HUES48 (cell line): ENCODE results near the gene TRAF7.
A peak's percentile ranks its signal among the peaks of the same experiment; 100 is the strongest.
"Not testable (repeated sequence)": the region's sequence is repeated elsewhere in the genome, so short reads cannot be mapped to it uniquely, and the experiment has no call there.

Source experiments
- H3K27ac ChIP-seq: one replicate; pipeline ENCODE4 v1.7.0; 2013; ENCODE audit warnings: low read depth, low read length, inconsistent platforms
- H3K27me3 ChIP-seq: 2 replicates; pipeline ENCODE4 v1.6.1; 2013; ENCODE audit warnings: mild to moderate bottlenecking, low read length; ENCODE audit not compliant: control insufficient read depth, insufficient read depth
- H3K36me3 ChIP-seq: 2 replicates; pipeline ENCODE4 v1.6.1; 2013; ENCODE audit warnings: low read length; ENCODE audit not compliant: control insufficient read depth, insufficient read depth
- H3K4me1 ChIP-seq: 2 replicates; pipeline ENCODE4 v1.6.1; 2013; ENCODE audit warnings: mild to moderate bottlenecking, low read length; ENCODE audit not compliant: control insufficient read depth, insufficient read depth
- H3K4me3 ChIP-seq: 2 replicates; pipeline ENCODE4 v1.5.1; 2013; ENCODE audit warnings: mild to moderate bottlenecking, low read depth, low read length
- H3K9ac ChIP-seq: 2 replicates; pipeline ENCODE4 v1.6.1; 2013; ENCODE audit warnings: mild to moderate bottlenecking, low read depth, low read length, moderate library complexity
- H3K9me3 ChIP-seq: 2 replicates; pipeline ENCODE4 v1.6.1; 2013; ENCODE audit warnings: low read length; ENCODE audit not compliant: control insufficient read depth, insufficient read depth

Gene TRAF7

DNA sequence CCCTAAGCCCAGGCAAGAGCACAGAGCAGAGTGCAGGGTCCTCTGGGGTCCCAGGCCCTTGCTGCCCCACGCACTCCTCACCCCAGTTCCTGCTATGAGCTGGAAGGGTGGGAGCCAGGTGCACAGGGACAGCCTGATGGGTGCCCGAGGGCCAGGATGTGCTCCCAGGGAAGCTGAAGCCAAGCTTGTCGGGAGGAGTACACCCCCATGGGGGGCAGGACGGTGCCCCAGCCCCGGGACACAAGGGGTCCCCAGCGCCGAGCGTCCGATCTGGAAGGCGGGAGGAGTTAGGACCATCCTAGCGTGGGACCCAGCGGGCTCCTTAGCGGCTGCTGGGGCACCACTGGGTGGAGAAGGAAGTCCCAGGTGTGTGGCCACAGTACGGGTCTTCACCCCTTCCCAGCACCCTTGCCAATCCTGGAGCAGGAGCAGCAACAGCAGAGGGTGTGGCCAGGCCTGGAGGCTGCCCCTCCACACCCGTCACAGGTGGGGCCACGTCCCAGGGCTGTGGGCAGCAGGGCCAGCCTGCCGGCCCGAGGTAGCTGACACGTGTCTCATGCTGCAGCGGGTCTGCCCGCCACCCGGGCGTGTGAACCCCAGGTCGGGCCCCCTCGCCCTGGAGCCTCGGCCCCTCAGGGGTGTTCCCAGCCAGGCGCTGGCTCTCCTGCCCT, 31.7 kb upstream of the TRAF7 start:
- not testable (repeated sequence) for H3K27me3 ChIP-seq, H3K9me3 ChIP-seq, H3K4me3 ChIP-seq, H3K9ac ChIP-seq, H3K36me3 ChIP-seq, H3K4me1 ChIP-seq
- peak overlapping the region; percentile 91 for H3K27ac ChIP-seq

DNA sequence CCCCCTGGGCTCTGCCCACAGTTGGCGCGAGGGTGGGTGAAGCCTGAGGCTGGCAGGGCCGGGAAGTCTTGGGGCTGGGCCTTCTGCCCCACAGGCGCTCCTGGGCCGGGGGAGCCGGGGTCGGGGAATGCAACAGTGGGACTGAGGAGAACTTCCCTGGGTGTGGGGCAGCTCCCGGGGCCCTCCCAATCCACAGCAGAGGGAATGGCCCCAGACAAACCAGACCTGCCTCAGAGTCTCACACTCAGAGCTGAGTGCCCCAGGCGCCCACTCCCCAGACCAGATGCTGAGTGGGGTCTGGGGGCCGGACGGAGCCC, 31.2 kb upstream of the TRAF7 start:
- peak overlapping the region; percentile 91 for H3K27ac ChIP-seq
- H3K9me3 ChIP-seq, H3K27me3 ChIP-seq, H3K4me3 ChIP-seq, H3K36me3 ChIP-seq, H3K4me1 ChIP-seq: not testable (repeated sequence)
- H3K9ac ChIP-seq, result peak overlapping the region; percentile 22; the same call in 1 of the 2 replicates

DNA sequence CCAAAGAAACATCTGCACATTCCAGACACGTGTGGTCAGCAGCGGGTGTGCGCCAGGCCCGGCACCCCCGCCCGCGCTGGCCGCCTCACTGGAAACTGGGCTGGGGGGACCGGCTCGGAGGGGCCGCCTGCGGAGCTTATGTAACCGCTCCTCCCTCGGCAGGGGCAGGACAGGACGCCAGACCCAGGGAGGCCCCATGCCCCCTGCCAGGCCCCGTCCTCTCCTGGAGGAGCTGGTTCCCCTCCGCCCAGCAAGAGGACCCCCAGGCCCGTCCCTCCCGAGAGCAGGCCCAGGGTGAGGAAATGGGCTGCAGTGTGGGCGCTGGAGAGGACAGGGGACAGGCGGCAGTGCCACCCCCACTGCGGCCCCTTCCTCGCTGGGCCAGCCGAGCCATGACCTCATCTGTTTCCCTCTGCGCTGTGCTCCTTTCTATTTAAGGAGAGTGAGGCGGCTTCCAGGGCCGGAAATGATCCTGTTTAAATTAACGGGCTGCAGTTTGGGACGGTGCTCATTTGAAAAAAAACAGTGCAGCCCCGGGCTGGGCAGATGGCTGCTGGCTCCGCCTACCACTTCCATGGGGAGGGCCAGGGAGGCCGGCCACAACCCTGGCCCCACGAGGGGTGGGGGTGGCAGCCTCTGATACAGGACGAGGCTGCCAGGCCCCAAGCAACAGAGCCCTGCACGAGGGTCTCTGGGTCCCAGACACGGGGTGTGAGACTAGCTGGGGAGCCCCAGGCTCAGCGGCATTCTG, 30.7 kb upstream of the TRAF7 start:
- H3K9me3 ChIP-seq, H3K36me3 ChIP-seq, H3K4me1 ChIP-seq, H3K4me3 ChIP-seq, H3K27me3 ChIP-seq: not testable (repeated sequence)
- H3K27ac ChIP-seq, result peak overlapping the region; percentile 91
- peak overlapping the region; percentile 22; the same call in 1 of the 2 replicates for H3K9ac ChIP-seq

DNA sequence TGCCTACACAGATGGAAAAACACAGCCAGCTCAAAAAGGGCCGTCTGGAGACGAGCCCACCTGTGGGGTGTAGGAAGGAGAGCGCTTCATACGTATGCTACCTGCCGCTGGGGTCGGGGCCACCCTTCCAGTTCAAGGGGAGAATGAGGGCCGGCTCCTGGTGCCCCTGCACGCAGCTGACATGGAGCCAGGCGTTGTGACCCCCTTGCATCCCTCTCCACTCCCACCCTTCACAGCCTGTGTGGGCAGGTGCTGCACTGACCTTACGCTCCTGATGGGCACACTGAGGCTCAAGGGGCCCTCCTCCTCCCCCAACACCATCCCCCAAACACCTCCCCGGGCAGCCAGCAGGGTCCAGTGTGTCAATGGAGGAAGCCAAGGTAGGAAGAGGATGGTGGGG, 30.0 kb upstream of the TRAF7 start:
- not testable (repeated sequence) for H3K9ac ChIP-seq, H3K27me3 ChIP-seq, H3K9me3 ChIP-seq, H3K36me3 ChIP-seq, H3K4me3 ChIP-seq, H3K4me1 ChIP-seq
- H3K27ac ChIP-seq, result peak overlapping the region; percentile 91

DNA sequence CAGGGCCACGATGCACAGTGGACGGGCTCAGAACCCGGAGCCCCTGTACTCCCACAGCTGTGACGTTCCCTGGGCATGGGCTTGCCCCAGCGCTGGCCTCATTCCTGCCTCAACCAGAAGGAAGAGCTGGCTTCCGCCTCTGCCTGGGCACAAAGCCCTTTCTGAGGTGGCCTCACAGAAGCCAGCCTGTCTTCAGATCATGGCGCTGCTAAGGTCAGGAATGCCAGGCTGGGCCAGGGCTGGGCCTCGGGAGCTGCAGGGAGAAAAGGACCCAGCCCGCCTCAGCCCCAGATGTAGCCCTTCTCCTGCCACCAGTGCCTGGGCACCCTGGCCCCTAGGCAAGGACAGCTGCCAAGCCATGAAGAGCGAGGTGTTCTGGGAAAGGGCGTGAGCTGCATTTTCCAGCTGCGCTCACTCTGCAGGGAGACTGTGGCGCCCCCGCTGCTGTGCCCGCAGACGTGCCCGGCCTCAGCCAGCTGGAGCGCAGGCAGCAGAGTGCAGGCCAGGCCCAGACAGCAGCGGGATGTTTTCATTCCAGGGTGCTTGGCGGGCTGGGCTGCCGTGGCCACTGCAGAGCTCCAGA, 29.3 kb upstream of the TRAF7 start:
- H3K4me1 ChIP-seq, H3K27me3 ChIP-seq, H3K27ac ChIP-seq, H3K9me3 ChIP-seq, H3K36me3 ChIP-seq, H3K9ac ChIP-seq, H3K4me3 ChIP-seq: not testable (repeated sequence)

DNA sequence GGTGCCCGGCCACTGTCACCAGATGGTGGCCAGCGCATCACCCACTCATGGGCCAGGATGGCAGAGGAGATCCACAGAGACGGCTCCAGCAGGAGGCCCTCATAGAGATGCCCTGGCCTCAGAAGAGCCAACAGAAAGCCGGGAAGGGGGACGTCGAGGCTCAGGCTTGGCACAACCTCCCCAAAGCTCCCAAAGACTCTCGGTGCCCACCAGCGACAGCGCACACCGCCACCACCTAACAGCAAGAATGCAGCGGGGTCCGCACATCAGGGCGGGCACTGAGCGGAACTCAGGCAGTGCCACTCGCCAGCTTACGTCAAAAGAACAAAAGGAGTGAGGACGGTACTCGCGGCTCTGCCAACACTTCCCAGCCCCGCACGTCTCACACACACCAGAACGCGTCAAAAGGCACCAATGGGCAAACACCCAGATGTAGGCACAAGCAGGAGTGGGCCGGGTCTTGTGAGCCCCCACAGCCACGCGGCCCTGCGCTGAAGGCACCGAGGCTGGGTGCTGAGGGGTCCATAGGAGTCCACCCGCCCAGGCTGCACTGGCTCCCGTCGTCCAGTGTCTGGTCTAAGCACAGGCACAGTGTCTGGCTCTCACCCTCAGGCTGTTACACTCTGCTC, 28.5 kb upstream of the TRAF7 start:
- H3K9ac ChIP-seq, H3K9me3 ChIP-seq, H3K27me3 ChIP-seq, H3K36me3 ChIP-seq, H3K4me1 ChIP-seq, H3K4me3 ChIP-seq: not testable (repeated sequence)
- peak overlapping the region; percentile 51 for H3K27ac ChIP-seq

DNA sequence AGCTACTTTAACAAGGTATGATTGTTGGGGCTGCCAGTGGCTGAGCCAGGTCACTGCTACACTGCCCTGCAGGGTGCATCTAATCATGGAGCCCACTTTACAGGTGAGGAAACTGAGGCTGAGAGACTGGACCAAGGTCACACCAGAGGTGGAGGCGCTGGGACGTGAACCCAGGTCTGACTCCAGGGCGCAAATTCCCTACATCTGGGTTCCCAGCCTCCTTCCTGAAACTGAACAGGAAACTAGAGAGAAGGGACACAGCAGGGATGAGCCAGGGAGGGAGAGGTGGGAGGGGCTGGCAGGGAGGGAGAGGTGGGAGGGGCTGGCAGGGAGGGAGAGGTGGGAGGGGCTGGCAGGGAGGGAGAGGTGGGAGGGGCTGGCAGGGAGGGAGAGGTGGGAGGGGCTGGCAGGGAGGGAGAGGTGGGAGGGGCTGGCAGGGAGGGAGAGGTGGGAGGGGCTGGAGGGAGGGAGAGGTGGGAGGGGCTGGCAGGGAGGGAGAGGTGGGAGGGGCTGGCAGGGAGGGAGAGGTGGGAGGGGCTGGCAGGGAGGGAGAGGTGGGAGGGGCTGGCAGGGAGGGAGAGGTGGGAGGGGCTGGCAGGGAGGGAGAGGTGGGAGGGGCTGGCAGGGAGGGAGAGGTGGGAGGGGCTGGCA, 27.8 kb upstream of the TRAF7 start:
- H3K27me3 ChIP-seq, H3K9me3 ChIP-seq, H3K36me3 ChIP-seq, H3K9ac ChIP-seq, H3K4me3 ChIP-seq, H3K4me1 ChIP-seq: not testable (repeated sequence)
- peak overlapping the region; percentile 51 for H3K27ac ChIP-seq

DNA sequence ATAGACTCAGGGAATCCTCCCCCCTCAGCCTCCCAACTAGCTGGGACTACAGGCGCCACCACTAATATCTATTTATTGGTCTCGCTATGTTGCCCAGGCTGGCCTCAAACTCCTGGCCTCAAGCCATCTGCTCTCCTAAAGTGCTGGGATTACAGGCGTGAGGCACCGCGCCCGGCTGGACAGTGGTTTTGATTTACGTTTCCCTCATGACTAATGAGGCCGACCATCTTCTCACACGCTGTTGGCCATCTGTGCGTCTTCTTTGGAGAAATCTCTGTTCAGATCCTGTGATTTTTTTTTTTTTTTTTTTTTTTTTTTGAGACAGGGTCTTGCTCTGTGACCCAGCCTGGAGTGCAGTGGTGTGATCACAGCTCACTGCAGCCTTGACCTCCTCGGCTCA, 26.3 kb upstream of the TRAF7 start:
- not testable (repeated sequence) for H3K27ac ChIP-seq, H3K9ac ChIP-seq, H3K4me1 ChIP-seq, H3K4me3 ChIP-seq, H3K27me3 ChIP-seq, H3K36me3 ChIP-seq, H3K9me3 ChIP-seq

DNA sequence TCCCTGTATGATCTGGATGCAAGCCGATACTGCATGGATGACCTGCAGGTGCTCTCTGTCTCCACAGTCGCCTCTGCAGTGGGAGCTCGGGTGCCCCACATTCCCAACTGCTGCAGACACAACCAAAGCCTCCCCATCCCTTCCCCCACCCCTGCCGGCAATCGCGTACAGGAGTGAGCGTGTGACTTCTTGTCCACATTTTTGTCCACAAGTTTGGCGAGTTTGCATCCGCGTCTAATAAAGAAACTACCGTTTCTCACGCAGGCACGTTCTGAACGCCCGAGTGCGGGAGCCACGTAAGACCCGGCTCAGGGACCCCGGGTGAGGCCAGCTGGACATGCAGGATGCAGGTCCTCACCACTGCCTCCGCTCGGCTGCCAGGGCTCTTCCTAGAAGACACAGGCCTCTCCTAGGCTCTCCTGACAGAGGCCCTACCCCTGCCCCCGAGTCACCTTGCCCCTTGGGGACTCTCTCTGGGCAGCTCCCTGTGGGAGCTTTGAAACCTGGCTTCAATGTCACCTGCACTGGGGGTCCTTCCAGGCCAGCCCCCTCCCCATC, 25.6 kb upstream of the TRAF7 start:
- H3K27ac ChIP-seq, H3K4me3 ChIP-seq, H3K27me3 ChIP-seq: not testable (repeated sequence)

DNA sequence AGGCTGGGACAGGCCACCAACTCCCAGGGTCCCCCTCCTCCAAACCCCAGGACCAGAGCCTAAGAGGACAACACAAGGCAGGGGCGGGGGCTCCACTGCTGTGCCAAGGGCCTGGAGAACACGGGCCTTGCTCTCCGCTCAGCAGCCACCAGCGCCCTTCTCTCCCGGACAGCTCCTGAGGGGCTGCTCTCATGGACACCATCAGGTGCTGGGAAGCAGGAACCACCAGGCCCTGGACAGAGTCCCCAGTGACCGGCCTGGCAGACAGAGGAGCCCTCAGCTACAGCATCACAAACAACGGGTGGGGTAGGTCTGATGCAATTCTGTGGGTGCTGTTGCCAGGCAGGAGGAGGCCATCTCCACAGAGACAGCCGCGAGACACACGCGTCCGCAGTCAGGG, 21.8 kb upstream of the TRAF7 start:
- not testable (repeated sequence) for H3K27me3 ChIP-seq, H3K27ac ChIP-seq, H3K4me3 ChIP-seq, H3K36me3 ChIP-seq, H3K4me1 ChIP-seq, H3K9ac ChIP-seq, H3K9me3 ChIP-seq

More for the DNA sequence above, 25.6 kb upstream of the TRAF7 start:
- H3K36me3 ChIP-seq, H3K4me1 ChIP-seq, H3K9ac ChIP-seq, H3K9me3 ChIP-seq: not testable (repeated sequence)

DNA sequence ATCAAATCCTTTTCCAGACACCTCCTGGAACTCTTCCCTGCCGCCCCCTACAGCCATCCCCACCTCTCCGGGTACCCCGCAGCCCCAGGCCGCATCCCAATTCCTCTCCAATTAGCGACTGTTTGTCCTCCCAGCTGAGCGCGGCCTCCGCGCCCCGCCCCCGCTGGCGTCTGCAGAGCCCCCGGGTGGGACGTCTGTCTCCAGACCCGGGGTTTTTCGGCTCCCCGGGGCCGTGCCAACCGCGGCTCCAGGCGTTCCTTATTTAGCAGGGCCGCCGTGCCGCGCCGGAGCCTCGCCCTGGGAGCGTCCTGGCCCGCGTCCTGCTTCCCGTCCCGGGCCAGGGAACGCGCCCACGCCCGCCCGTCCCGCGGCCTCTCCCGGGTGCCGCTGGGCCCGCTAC, 20.5 kb upstream of the TRAF7 start:
- not testable (repeated sequence) for H3K9ac ChIP-seq

More for the DNA sequence above, 20.5 kb upstream of the TRAF7 start:
- H3K9me3 ChIP-seq, H3K27ac ChIP-seq, H3K27me3 ChIP-seq, H3K36me3 ChIP-seq, H3K4me1 ChIP-seq: not testable (repeated sequence)
- peak overlapping the region; percentile 52; the same call in 1 of the 2 replicates for H3K4me3 ChIP-seq
